HepG2 (cell line): Measurements from ENCODE around the gene TCF7L2. TPM values are rescaled to one million over a fixed set of nuclear protein-coding genes. Genes with fewer than 3 reads are reported as not detected.
A peak's percentile ranks its signal among the peaks of the same experiment; 100 is the strongest.

ENCODE experiments used
- EEA1 ChIP-seq: sonication (generic); formaldehyde crosslinking; IDR thresholded peaks from 2 replicates; pipeline ENCODE4 v1.5.1; 2020; ENCODE audit warnings: mild to moderate bottlenecking, missing genetic modification reagents, borderline replicate concordance
- KDM5A ChIP-seq: fragments of 200-600 bp; sonication (generic); IDR thresholded peaks from 2 replicates; pipeline ENCODE4 v1.7.0; 2018; ENCODE audit warnings: antibody characterized with exemption, mild to moderate bottlenecking, low read length, borderline replicate concordance
- KLF13 ChIP-seq: sonication (generic); formaldehyde crosslinking; IDR thresholded peaks from 2 replicates; pipeline ENCODE4 v1.4.0; 2020; ENCODE audit warnings: mild to moderate bottlenecking, missing genetic modification reagents
- KLF9 ChIP-seq: IDR thresholded peaks from 2 replicates; pipeline ENCODE4 v1.6.1; 2016; ENCODE audit warnings: low read depth
- NFE2L1 ChIP-seq: sonication (generic); formaldehyde crosslinking; IDR thresholded peaks from 2 replicates; pipeline ENCODE4 v1.4.0; 2020; ENCODE audit warnings: missing genetic modification reagents, mild to moderate bottlenecking, borderline replicate concordance
- TEF ChIP-seq: sonication (generic); formaldehyde crosslinking; IDR thresholded peaks from 2 replicates; pipeline ENCODE4 v1.5.0; 2020; ENCODE audit warnings: missing genetic modification reagents
- ZFX ChIP-seq: sonication (generic); formaldehyde crosslinking; IDR thresholded peaks from 2 replicates; pipeline ENCODE4 v1.4.0; 2020; ENCODE audit warnings: mild to moderate bottlenecking, low read depth, missing genetic modification reagents, moderate library complexity
- ZNF205 ChIP-seq: IDR thresholded peaks from 2 replicates; pipeline ENCODE4 v1.6.1; 2018; ENCODE audit warnings: missing biosample characterization, missing genetic modification reagents
- ZNF720 ChIP-seq: sonication (generic); formaldehyde crosslinking; IDR thresholded peaks from 2 replicates; pipeline ENCODE4 v1.4.0; 2020; ENCODE audit warnings: missing genetic modification reagents
- polyA plus RNA-seq, 8 experiments: library from polyadenylated mRNA; depleted of rRNA in 3 of 8; stranded (reverse) in 7 of 8; unstranded in 1 of 8; fragments of >200 nt; fragmentation: Illumina TruSeq in 4 of 8; extraction: Trizol in 4 of 8; gene quantifications; 2 replicates each; pipeline versions ENCODE4 v1.2.1 to v1.2.3, GENCODE V29; 2011 to 2016; ENCODE audit warnings: low read depth in 4 of 8, missing spikeins in 1 of 8, mixed read lengths in 1 of 8; ENCODE audit not compliant: insufficient read depth in 1 of 8
- total RNA-seq, 5 experiments: library from RNA; depleted of rRNA; stranded (reverse); fragments of >200 nt; fragmentation: Illumina TruSeq; extraction: Trizol; gene quantifications; 2 replicates each; pipeline ENCODE4 v1.2.3, GENCODE V29; 2016; ENCODE audit warnings: low read depth in 1 of 5
- TF ChIP-seq, protein P1 (sequence below): sonication (generic); formaldehyde crosslinking; IDR thresholded peaks from 2 replicates; pipeline ENCODE4 v1.4.0; 2020; ENCODE audit warnings: missing genetic modification reagents
- TF ChIP-seq, protein P2 (sequence below): sonication (generic); formaldehyde crosslinking; IDR thresholded peaks from 2 replicates; pipeline ENCODE4 v1.4.0; 2020; ENCODE audit warnings: mild to moderate bottlenecking, low read depth, missing genetic modification reagents
- TF ChIP-seq, protein P3 (sequence below): sonication (generic); formaldehyde crosslinking; IDR thresholded peaks from one replicate; pipeline ENCODE4 v1.5.1; 2020; ENCODE audit warnings: mild to moderate bottlenecking, missing genetic modification reagents; ENCODE audit errors: not compliant biosample characterization
- TF ChIP-seq, protein P4 (sequence below): sonication (generic); formaldehyde crosslinking; IDR thresholded peaks from 2 replicates; pipeline ENCODE4 v1.5.0; 2020; ENCODE audit warnings: missing genetic modification reagents, mild to moderate bottlenecking, borderline replicate concordance

The TCF7L2 gene
- total and polyA plus RNA-seq, 2 of the 13 experiments (the other 11 are each of a cell fraction or from before 2014, with no cell fraction given): 3.9 to 13.7 TPM

GRCh38 chr10:113019692-113020474 lies 69.8 kb downstream of the TCF7L2 start (continued):
- TF ChIP-seq, protein P1, sequence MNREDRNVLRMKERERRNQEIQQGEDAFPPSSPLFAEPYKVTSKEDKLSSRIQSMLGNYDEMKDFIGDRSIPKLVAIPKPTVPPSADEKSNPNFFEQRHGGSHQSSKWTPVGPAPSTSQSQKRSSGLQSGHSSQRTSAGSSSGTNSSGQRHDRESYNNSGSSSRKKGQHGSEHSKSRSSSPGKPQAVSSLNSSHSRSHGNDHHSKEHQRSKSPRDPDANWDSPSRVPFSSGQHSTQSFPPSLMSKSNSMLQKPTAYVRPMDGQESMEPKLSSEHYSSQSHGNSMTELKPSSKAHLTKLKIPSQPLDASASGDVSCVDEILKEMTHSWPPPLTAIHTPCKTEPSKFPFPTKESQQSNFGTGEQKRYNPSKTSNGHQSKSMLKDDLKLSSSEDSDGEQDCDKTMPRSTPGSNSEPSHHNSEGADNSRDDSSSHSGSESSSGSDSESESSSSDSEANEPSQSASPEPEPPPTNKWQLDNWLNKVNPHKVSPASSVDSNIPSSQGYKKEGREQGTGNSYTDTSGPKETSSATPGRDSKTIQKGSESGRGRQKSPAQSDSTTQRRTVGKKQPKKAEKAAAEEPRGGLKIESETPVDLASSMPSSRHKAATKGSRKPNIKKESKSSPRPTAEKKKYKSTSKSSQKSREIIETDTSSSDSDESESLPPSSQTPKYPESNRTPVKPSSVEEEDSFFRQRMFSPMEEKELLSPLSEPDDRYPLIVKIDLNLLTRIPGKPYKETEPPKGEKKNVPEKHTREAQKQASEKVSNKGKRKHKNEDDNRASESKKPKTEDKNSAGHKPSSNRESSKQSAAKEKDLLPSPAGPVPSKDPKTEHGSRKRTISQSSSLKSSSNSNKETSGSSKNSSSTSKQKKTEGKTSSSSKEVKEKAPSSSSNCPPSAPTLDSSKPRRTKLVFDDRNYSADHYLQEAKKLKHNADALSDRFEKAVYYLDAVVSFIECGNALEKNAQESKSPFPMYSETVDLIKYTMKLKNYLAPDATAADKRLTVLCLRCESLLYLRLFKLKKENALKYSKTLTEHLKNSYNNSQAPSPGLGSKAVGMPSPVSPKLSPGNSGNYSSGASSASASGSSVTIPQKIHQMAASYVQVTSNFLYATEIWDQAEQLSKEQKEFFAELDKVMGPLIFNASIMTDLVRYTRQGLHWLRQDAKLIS (CRISPR knock-in tag): no peak
- TF ChIP-seq KLF9 (CRISPR knock-in tag) (no peak), EEA1 (CRISPR knock-in tag) (no peak), ZNF205 (CRISPR knock-in tag) (0 out of 2 replicates have a peak, but pooled peaks have one; percentile 29), NFE2L1 (CRISPR knock-in tag) (no peak), KLF13 (CRISPR knock-in tag) (no peak), ZNF720 (CRISPR knock-in tag) (no peak), KDM5A (no peak), TEF (CRISPR knock-in tag) (no peak), ZFX (CRISPR knock-in tag) (0 out of 2 replicates have a peak, but pooled peaks have one; percentile 24)
- TF ChIP-seq, protein P2, sequence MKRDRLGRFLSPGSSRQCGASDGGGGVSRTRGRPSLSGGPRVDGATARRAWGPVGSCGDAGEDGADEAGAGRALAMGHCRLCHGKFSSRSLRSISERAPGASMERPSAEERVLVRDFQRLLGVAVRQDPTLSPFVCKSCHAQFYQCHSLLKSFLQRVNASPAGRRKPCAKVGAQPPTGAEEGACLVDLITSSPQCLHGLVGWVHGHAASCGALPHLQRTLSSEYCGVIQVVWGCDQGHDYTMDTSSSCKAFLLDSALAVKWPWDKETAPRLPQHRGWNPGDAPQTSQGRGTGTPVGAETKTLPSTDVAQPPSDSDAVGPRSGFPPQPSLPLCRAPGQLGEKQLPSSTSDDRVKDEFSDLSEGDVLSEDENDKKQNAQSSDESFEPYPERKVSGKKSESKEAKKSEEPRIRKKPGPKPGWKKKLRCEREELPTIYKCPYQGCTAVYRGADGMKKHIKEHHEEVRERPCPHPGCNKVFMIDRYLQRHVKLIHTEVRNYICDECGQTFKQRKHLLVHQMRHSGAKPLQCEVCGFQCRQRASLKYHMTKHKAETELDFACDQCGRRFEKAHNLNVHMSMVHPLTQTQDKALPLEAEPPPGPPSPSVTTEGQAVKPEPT (CRISPR knock-in tag): no peak
- TF ChIP-seq, protein P3, sequence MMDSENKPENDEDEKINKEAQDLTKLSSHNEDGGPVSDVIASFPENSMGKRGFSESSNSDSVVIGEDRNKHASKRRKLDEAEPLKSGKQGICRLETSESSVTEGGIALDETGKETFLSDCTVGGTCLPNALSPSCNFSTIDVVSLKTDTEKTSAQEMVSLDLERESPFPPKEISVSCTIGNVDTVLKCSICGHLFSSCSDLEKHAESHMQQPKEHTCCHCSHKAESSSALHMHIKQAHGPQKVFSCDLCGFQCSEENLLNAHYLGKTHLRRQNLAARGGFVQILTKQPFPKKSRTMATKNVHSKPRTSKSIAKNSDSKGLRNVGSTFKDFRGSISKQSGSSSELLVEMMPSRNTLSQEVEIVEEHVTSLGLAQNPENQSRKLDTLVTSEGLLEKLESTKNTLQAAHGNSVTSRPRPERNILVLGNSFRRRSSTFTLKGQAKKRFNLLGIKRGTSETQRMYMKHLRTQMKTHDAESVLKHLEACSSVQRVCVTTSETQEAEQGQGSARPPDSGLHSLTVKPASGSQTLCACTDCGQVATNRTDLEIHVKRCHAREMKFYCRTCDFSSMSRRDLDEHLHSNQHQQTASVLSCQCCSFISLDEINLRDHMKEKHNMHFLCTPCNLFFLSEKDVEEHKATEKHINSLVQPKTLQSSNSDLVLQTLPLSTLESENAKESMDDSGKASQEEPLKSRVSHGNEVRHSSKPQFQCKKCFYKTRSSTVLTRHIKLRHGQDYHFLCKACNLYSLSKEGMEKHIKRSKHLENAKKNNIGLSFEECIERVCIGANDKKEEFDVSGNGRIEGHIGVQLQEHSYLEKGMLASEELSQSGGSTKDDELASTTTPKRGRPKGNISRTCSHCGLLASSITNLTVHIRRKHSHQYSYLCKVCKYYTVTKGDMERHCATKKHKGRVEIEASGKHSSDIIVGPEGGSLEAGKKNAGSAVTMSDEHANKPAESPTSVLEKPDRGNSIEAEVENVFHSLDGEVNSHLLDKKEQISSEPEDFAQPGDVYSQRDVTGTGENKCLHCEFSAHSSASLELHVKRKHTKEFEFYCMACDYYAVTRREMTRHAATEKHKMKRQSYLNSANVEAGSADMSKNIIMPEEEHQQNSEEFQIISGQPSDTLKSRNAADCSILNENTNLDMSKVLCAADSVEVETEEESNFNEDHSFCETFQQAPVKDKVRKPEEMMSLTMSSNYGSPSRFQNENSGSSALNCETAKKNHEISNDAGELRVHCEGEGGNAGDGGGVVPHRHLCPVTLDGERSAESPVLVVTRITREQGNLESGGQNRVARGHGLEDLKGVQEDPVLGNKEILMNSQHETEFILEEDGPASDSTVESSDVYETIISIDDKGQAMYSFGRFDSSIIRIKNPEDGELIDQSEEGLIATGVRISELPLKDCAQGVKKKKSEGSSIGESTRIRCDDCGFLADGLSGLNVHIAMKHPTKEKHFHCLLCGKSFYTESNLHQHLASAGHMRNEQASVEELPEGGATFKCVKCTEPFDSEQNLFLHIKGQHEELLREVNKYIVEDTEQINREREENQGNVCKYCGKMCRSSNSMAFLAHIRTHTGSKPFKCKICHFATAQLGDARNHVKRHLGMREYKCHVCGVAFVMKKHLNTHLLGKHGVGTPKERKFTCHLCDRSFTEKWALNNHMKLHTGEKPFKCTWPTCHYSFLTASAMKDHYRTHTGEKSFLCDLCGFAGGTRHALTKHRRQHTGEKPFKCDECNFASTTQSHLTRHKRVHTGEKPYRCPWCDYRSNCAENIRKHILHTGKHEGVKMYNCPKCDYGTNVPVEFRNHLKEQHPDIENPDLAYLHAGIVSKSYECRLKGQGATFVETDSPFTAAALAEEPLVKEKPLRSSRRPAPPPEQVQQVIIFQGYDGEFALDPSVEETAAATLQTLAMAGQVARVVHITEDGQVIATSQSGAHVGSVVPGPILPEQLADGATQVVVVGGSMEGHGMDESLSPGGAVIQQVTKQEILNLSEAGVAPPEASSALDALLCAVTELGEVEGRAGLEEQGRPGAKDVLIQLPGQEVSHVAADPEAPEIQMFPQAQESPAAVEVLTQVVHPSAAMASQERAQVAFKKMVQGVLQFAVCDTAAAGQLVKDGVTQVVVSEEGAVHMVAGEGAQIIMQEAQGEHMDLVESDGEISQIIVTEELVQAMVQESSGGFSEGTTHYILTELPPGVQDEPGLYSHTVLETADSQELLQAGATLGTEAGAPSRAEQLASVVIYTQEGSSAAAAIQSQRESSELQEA: no peak
- TF ChIP-seq, protein P4, sequence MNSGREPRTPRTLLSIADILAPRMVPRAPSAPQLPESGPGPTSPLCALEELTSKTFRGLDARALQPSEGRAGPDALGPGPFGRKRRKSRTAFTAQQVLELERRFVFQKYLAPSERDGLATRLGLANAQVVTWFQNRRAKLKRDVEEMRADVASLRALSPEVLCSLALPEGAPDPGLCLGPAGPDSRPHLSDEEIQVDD (CRISPR knock-in tag): no peak
